K562 (cell line): Measurements from ENCODE around the gene CTSF. TPM values are rescaled to one million over a fixed set of nuclear protein-coding genes. Genes with fewer than 3 reads are reported as not detected.
A peak's percentile ranks its signal among the peaks of the same experiment; 100 is the strongest.

Source experiments
- MNT ChIP-seq, 2 experiments: fragments of 450-650 bp; conservative IDR thresholded peaks; 2 replicates each; pipeline ENCODE4 v1.6.1; 2017; ENCODE audit warnings: mild to moderate bottlenecking in 2 of 2, moderate library complexity in 2 of 2
- NCOR1 ChIP-seq: fragments of 450-650 bp; IDR thresholded peaks from 2 replicates; pipeline ENCODE4 v1.6.1; 2016; ENCODE audit warnings: mild to moderate bottlenecking, moderate library complexity
- RFX1 ChIP-seq: fragments of 450-650 bp; IDR thresholded peaks from 2 replicates; pipeline ENCODE4 v1.6.1; 2016; ENCODE audit warnings: mild to moderate bottlenecking, moderate library complexity
- SMARCE1 ChIP-seq: fragments of 450-650 bp; IDR thresholded peaks from 2 replicates; pipeline ENCODE4 v1.7.1; 2016; ENCODE audit warnings: mild to moderate bottlenecking
- SP2 ChIP-seq: IDR thresholded peaks from 2 replicates; pipeline ENCODE4 v1.6.1; 2011; ENCODE audit warnings: mild to moderate bottlenecking, low read depth, low read length, moderate library complexity; ENCODE audit not compliant: poor library complexity, severe bottlenecking; ENCODE audit errors: extremely low read depth
- TFAP4 ChIP-seq: sonication (generic); formaldehyde crosslinking; IDR thresholded peaks from 2 replicates; pipeline ENCODE4 v1.8.0; 2022; ENCODE audit warnings: missing genetic modification reagents, mild to moderate bottlenecking, moderate library complexity, borderline replicate concordance
- ZFX ChIP-seq: sonication (generic); formaldehyde crosslinking; IDR thresholded peaks from 2 replicates; pipeline ENCODE4 v1.8.0; 2022; ENCODE audit warnings: mild to moderate bottlenecking, missing genetic modification reagents, moderate library complexity
- ZNF23 ChIP-seq: fragments of 250-450 bp; sonication (Bioruptor Pico); IDR thresholded peaks from 2 replicates; pipeline ENCODE4 v1.4.0; 2020; ENCODE audit warnings: mild to moderate bottlenecking
- ZNF354B ChIP-seq: fragments of 250-450 bp; sonication (Bioruptor Pico); IDR thresholded peaks from 2 replicates; pipeline ENCODE4 v1.4.0; 2020
- polyA plus RNA-seq, 8 experiments: library from polyadenylated mRNA; depleted of rRNA in 4 of 8; stranded (reverse) in 5 of 8; unstranded in 3 of 8; fragments of >200 nt; fragmentation: Nextera tagmentation in 2 of 8; fragmentation: Illumina TruSeq in 1 of 8; extraction: Ambion mirVana in 2 of 8; extraction: Trizol in 1 of 8; gene quantifications; 2 replicates each; pipeline versions ENCODE4 v1.2.1 to v1.2.3, GENCODE V29; 2011 to 2014; ENCODE audit warnings: inconsistent platforms in 1 of 8, missing spikeins in 1 of 8
- total RNA-seq, 7 experiments: library from RNA; depleted of rRNA in 6 of 7; stranded (reverse); fragments of >200 nt in 6 of 7; fragmentation: Illumina TruSeq in 2 of 7; extraction: Trizol in 2 of 7; gene quantifications; 2 replicates each; pipeline versions ENCODE4 v1.2.1 to v1.2.3, GENCODE V29; 2011 to 2021; ENCODE audit warnings: low replicate concordance in 1 of 7
- TF ChIP-seq, protein P1 (sequence below): fragments of 200-600 bp; sonication (generic); IDR thresholded peaks from one replicate; pipeline ENCODE4 v1.6.1; 2012; ENCODE audit warnings: mild to moderate bottlenecking, low read depth, low read length, inconsistent platforms

The CTSF gene
- total and polyA plus RNA-seq, 9 of the 15 experiments (the other 6 are each of a cell fraction or from before 2014, with no cell fraction given) = 0.41 to 10.5 (median 3.8) TPM

DNA sequence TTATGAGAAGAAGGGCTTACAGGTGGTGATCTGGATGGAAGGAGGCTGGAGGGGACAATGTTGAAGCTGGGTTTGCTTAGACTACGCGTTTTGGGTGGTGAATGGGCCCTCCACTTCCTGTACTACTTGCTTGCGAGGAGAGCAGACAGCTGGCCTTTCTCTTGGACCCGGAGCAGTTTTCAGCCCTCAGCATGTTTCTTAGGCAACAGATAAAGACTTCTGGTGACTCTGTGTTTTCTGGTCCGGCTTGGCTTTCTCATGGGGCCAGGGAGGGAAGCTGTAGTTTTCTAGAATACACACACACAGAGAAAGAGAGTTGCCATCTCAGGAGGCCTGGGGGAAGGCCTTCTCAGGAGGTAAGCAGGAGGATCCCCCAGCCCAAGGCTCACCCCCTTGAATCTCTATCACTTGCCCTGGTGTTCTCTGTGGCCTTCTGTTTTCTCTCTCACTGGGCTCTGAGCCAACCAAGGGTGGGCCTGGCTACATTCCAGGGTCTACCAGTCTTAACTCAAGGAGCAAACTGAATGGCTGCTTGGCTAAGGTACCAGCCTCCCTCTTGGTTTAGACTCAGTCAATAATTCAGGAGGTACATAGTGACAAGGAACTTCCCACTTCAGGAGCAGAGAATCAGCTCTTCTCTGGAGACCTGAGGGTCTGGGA is 27.0 kb upstream of the CTSF start (continued):
- TF ChIP-seq, protein P1, sequence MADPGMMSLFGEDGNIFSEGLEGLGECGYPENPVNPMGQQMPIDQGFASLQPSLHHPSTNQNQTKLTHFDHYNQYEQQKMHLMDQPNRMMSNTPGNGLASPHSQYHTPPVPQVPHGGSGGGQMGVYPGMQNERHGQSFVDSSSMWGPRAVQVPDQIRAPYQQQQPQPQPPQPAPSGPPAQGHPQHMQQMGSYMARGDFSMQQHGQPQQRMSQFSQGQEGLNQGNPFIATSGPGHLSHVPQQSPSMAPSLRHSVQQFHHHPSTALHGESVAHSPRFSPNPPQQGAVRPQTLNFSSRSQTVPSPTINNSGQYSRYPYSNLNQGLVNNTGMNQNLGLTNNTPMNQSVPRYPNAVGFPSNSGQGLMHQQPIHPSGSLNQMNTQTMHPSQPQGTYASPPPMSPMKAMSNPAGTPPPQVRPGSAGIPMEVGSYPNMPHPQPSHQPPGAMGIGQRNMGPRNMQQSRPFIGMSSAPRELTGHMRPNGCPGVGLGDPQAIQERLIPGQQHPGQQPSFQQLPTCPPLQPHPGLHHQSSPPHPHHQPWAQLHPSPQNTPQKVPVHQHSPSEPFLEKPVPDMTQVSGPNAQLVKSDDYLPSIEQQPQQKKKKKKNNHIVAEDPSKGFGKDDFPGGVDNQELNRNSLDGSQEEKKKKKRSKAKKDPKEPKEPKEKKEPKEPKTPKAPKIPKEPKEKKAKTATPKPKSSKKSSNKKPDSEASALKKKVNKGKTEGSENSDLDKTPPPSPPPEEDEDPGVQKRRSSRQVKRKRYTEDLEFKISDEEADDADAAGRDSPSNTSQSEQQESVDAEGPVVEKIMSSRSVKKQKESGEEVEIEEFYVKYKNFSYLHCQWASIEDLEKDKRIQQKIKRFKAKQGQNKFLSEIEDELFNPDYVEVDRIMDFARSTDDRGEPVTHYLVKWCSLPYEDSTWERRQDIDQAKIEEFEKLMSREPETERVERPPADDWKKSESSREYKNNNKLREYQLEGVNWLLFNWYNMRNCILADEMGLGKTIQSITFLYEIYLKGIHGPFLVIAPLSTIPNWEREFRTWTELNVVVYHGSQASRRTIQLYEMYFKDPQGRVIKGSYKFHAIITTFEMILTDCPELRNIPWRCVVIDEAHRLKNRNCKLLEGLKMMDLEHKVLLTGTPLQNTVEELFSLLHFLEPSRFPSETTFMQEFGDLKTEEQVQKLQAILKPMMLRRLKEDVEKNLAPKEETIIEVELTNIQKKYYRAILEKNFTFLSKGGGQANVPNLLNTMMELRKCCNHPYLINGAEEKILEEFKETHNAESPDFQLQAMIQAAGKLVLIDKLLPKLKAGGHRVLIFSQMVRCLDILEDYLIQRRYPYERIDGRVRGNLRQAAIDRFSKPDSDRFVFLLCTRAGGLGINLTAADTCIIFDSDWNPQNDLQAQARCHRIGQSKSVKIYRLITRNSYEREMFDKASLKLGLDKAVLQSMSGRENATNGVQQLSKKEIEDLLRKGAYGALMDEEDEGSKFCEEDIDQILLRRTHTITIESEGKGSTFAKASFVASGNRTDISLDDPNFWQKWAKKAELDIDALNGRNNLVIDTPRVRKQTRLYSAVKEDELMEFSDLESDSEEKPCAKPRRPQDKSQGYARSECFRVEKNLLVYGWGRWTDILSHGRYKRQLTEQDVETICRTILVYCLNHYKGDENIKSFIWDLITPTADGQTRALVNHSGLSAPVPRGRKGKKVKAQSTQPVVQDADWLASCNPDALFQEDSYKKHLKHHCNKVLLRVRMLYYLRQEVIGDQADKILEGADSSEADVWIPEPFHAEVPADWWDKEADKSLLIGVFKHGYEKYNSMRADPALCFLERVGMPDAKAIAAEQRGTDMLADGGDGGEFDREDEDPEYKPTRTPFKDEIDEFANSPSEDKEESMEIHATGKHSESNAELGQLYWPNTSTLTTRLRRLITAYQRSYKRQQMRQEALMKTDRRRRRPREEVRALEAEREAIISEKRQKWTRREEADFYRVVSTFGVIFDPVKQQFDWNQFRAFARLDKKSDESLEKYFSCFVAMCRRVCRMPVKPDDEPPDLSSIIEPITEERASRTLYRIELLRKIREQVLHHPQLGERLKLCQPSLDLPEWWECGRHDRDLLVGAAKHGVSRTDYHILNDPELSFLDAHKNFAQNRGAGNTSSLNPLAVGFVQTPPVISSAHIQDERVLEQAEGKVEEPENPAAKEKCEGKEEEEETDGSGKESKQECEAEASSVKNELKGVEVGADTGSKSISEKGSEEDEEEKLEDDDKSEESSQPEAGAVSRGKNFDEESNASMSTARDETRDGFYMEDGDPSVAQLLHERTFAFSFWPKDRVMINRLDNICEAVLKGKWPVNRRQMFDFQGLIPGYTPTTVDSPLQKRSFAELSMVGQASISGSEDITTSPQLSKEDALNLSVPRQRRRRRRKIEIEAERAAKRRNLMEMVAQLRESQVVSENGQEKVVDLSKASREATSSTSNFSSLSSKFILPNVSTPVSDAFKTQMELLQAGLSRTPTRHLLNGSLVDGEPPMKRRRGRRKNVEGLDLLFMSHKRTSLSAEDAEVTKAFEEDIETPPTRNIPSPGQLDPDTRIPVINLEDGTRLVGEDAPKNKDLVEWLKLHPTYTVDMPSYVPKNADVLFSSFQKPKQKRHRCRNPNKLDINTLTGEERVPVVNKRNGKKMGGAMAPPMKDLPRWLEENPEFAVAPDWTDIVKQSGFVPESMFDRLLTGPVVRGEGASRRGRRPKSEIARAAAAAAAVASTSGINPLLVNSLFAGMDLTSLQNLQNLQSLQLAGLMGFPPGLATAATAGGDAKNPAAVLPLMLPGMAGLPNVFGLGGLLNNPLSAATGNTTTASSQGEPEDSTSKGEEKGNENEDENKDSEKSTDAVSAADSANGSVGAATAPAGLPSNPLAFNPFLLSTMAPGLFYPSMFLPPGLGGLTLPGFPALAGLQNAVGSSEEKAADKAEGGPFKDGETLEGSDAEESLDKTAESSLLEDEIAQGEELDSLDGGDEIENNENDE = no peak
- TF ChIP-seq RFX1 (peak; percentile 73), TFAP4 (CRISPR knock-in tag) (peak; percentile 78), MNT (conservative IDR thresholded peaks at IDR 0.05) (peak in 1 of 2 experiments; percentile 39; a peak in 1 of 4 replicates), SMARCE1 (0 out of 2 replicates have a peak, but pooled peaks have one; percentile 32), ZNF354B (no peak), NCOR1 (no peak), SP2 (no peak), ZFX (CRISPR knock-in tag) (no peak), ZNF23 (CRISPR knock-in tag) (no peak)
